Keratinocyte (primary cell): ENCODE data around the gene BRI3BP. TPM values are rescaled to one million over a fixed set of nuclear protein-coding genes. Genes with fewer than 3 reads are reported as not detected.

Experiments used
- DNase-seq: peaks from one replicate; pipeline ENCODE4 v3.0.0-alpha.2; 2011; ENCODE audit warnings: low read depth, missing footprints, low spot score
- FAIRE-seq: peaks from 2 replicates; lab custom pipeline; 2011; peaks lifted over from hg19 to GRCh38; lab: Jason Lieb, UNC
- H2AFZ ChIP-seq: 2 replicates; pipeline ENCODE4 v1.6.0; 2012; ENCODE audit warnings: low read length, control low read depth, inconsistent platforms; ENCODE audit not compliant: control insufficient read depth
- H3K27ac ChIP-seq: 2 replicates; pipeline ENCODE4 v1.5.1; 2011; ENCODE audit warnings: low read length; ENCODE audit not compliant: control insufficient read depth, insufficient read depth
- H3K27me3 ChIP-seq: 3 replicates; pipeline ENCODE4 v1.6.0; 2011; ENCODE audit warnings: low read length; ENCODE audit not compliant: control insufficient read depth, insufficient read depth; ENCODE audit errors: extremely low read depth
- H3K36me3 ChIP-seq, 2 experiments: 2 replicates in 1 of 2; 3 replicates in 1 of 2; pipeline ENCODE4 v1.5.1; 2011; ENCODE audit warnings: low read length in 2 of 2, mild to moderate bottlenecking in 1 of 2; ENCODE audit not compliant: control insufficient read depth in 2 of 2, insufficient read depth in 2 of 2; ENCODE audit errors: extremely low read depth in 1 of 2
- H3K4me1 ChIP-seq: 3 replicates; pipeline ENCODE4 v1.5.1; 2011; ENCODE audit warnings: low read length; ENCODE audit not compliant: control insufficient read depth, insufficient read depth; ENCODE audit errors: extremely low read depth
- H3K4me2 ChIP-seq: 3 replicates; pipeline ENCODE4 v1.6.0; 2011; ENCODE audit warnings: low read depth, low read length; ENCODE audit not compliant: control insufficient read depth, insufficient read depth; ENCODE audit errors: extremely low read depth
- H3K4me3 ChIP-seq, 3 experiments: fragments of 200-600 bp in 1 of 3; sonication (generic) in 1 of 3; 2 replicates in 2 of 3; 3 replicates in 1 of 3; pipeline ENCODE4 v1.5.1; 2011 to 2016; ENCODE audit warnings: low read length in 3 of 3, mild to moderate bottlenecking in 3 of 3, control low read depth in 2 of 3, inconsistent platforms in 1 of 3, low read depth in 1 of 3, mixed read lengths in 1 of 3, mixed run types in 1 of 3, moderate library complexity in 1 of 3; ENCODE audit not compliant: control insufficient read depth in 2 of 3, insufficient read depth in 2 of 3; ENCODE audit errors: extremely low read depth in 1 of 3
- H3K79me2 ChIP-seq: 2 replicates; pipeline ENCODE4 v1.6.0; 2012; ENCODE audit warnings: low read length; ENCODE audit not compliant: control insufficient read depth, insufficient read depth
- H3K9ac ChIP-seq: 3 replicates; pipeline ENCODE4 v1.6.0; 2011; ENCODE audit warnings: low read length; ENCODE audit not compliant: control insufficient read depth, insufficient read depth; ENCODE audit errors: extremely low read depth
- H3K9me1 ChIP-seq: 3 replicates; pipeline ENCODE4 v1.6.0; 2011; ENCODE audit warnings: low read length; ENCODE audit not compliant: control insufficient read depth, insufficient read depth; ENCODE audit errors: extremely low read depth
- H3K9me3 ChIP-seq: 2 replicates; pipeline ENCODE4 v1.5.1; 2012; ENCODE audit warnings: low read depth, low read length; ENCODE audit not compliant: control insufficient read depth
- H4K20me1 ChIP-seq: 3 replicates; pipeline ENCODE4 v1.6.0; 2011; ENCODE audit warnings: low read length; ENCODE audit not compliant: control insufficient read depth, insufficient read depth; ENCODE audit errors: extremely low read depth
- CTCF ChIP-seq, 3 experiments: IDR thresholded peaks in 1 of 3; conservative IDR thresholded peaks in 1 of 3; optimal IDR thresholded peaks in 1 of 3; 2 replicates in 2 of 3; 3 replicates in 1 of 3; pipeline versions ENCODE3 to v1.5.1; 2011; ENCODE audit warnings: low read length in 3 of 3, mild to moderate bottlenecking in 3 of 3, moderate library complexity in 2 of 3, control low read depth in 1 of 3, inconsistent platforms in 1 of 3; ENCODE audit not compliant: insufficient read depth in 2 of 3; ENCODE audit errors: extremely low read depth in 1 of 3
- EZH2 ChIP-seq: IDR thresholded peaks from one replicate; pipeline ENCODE4 v1.6.1; 2012; ENCODE audit warnings: inconsistent platforms, mild to moderate bottlenecking, low read length, moderate library complexity
- dilution Hi-C: fragments of 300-500 bp; cut with MboI; formaldehyde crosslinking; loops from one replicate; pipeline ENCODE4 v1.7.0; 2020; ENCODE audit warnings: low sequenced_read_pairs; ENCODE audit not compliant: extremely low pct_ligation_motif_present
- polyA plus RNA-seq, 5 experiments: library from polyadenylated mRNA; depleted of rRNA in 3 of 5; stranded (reverse) in 3 of 5; stranded (forward) in 1 of 5; unstranded in 1 of 5; fragments of >200 nt; gene quantifications; 1 replicate in 1 of 5; 2 replicates in 3 of 5; 3 replicates in 1 of 5; pipeline versions ENCODE4 v1.2.1 to v1.2.3, GENCODE V29; 2011 to 2012; ENCODE audit warnings: missing spikeins in 2 of 5, low read depth in 1 of 5, low replicate concordance in 1 of 5

Gene BRI3BP
- polyA plus RNA-seq, 1 donor (not counting 4 experiments of a cell fraction or from before 2014, with no cell fraction given), result 11.6 TPM

GRCh38 chr12:125065021-125065918, 71.8 kb downstream of the BRI3BP start, which contains the start of gene AACS:
Gene AACS, plus strand, starts transcription at chr12:125065435. Its CDS starts 150 bp downstream, at chr12:125065585.
- H3K79me2 ChIP-seq, result peaks cover 34% of the 10 kb centered on the region
- H3K36me3 ChIP-seq, result peaks cover 3 to 9% of the 10 kb centered on the region in 2 experiments
- H3K9me3 ChIP-seq, result no peaks in the 10 kb centered on the region
- no peak for TF ChIP-seq CTCF (optimal IDR thresholded peaks at IDR 0.05 in 1 of 3, IDR thresholded peaks at IDR 0.05 in 1 of 3, conservative IDR thresholded peaks at IDR 0.05 in 1 of 3; ENCODE audit: extremely low read depth in 1 of 3, insufficient read depth in 2 of 3, low read length in 3 of 3)
- TF ChIP-seq EZH2, result no peak
- H2AFZ ChIP-seq, result peak within 1 kb of the TSS; percentile 90
- H3K4me1 ChIP-seq, result peaks cover 7% of the 10 kb centered on the region
- H3K4me3 ChIP-seq, result peak within 1 kb of the TSS; percentile 76 to 92 (median 88)
- DNase-seq (no peak), FAIRE-seq (no peak)
- no peaks in the 10 kb centered on the region for H3K27me3 ChIP-seq
- H3K9ac ChIP-seq, result peak within 1 kb of the TSS; percentile 88
- H3K27ac ChIP-seq, result peak within 1 kb of the TSS; percentile 49
- peak within 1 kb of the TSS; percentile 94 for H3K4me2 ChIP-seq
- dilution Hi-C loops, result no loop called here
- H4K20me1 ChIP-seq, result no peaks in the 10 kb centered on the region
- no peaks in the 10 kb centered on the region for H3K9me1 ChIP-seq

GRCh38 chr12:125065919-125066570, 72.6 kb downstream of the BRI3BP start:
- Histone ChIP-seq H4K20me1 (no peaks in the 10 kb centered on the region), H3K4me1 (peaks cover 7% of the 10 kb centered on the region), H3K4me3 (peak overlapping the region; percentile 76 to 92 (median 88)), H3K27ac (peak overlapping the region; percentile 33), H3K27me3 (no peaks in the 10 kb centered on the region), H3K79me2 (peaks cover 41% of the 10 kb centered on the region), H2AFZ (peak overlapping the region; percentile 77), H3K9me3 (no peaks in the 10 kb centered on the region), H3K9me1 (no peaks in the 10 kb centered on the region), H3K9ac (peak overlapping the region; percentile 88), H3K4me2 (peak overlapping the region; percentile 94), H3K36me3 (peaks cover 3 to 14% of the 10 kb centered on the region in 2 experiments)
- FAIRE-seq (no peak), DNase-seq (no peak)
- TF ChIP-seq CTCF (optimal IDR thresholded peaks at IDR 0.05 in 1 of 3, IDR thresholded peaks at IDR 0.05 in 1 of 3, conservative IDR thresholded peaks at IDR 0.05 in 1 of 3; ENCODE audit: extremely low read depth in 1 of 3, insufficient read depth in 2 of 3, low read length in 3 of 3), result no peak
- no peak for TF ChIP-seq EZH2
- dilution Hi-C loops, result no loop called here
